ENCODE measurements around the gene NCS1.

- TF ChIP-seq POLR2A (IDR thresholded peaks at IDR 0.05; ENCODE audit: low read depth, low read length) (no peak), POLR2AphosphoS5 (IDR thresholded peaks at IDR 0.05; ENCODE audit: low read depth, low read length) (no peak)
Observed at GRCh38 chr9:130211548-130212226, 39.5 kb downstream of the NCS1 start.

Measured in GM12892 (cell line).